ENCODE measurements around the gene PHLDA3.

Gene PHLDA3

GRCh38 chr1:201426479-201427310 is 42.3 kb downstream of the PHLDA3 start:
- DNase-seq, result no peak

- DNase-seq, result no peak
Observed at GRCh38 chr1:201424146-201424545, 44.8 kb downstream of the PHLDA3 start.

- no peak for DNase-seq
Observed at GRCh38 chr1:201423655-201424054, 45.3 kb downstream of the PHLDA3 start.

- no peak for DNase-seq
Observed at GRCh38 chr1:201422436-201423030, 46.5 kb downstream of the PHLDA3 start.

- no peak for DNase-seq
Observed at GRCh38 chr1:201422026-201422425, 47.0 kb downstream of the PHLDA3 start.

- DNase-seq, result no peak
Observed at GRCh38 chr1:201421041-201421440, 47.9 kb downstream of the PHLDA3 start.

- DNase-seq, result no peak
Observed at GRCh38 chr1:201420608-201421002, 48.4 kb downstream of the PHLDA3 start.

GRCh38 chr1:201419746-201420607 is 49.0 kb downstream of the PHLDA3 start:
- no peak for DNase-seq

- DNase-seq, result no peak
Observed at GRCh38 chr1:201419256-201419655, 49.7 kb downstream of the PHLDA3 start.

- no peak for DNase-seq
Observed at GRCh38 chr1:201418461-201418860, 50.5 kb downstream of the PHLDA3 start.

Data from NCI-H1436 treated with DMSO at 0.1 percent for 48 hours (cell line).